ENCODE measurements around the gene EPN3. TPM values are rescaled to one million over a fixed set of nuclear protein-coding genes. Genes with fewer than 3 reads are reported as not detected.
A peak's percentile ranks its signal among the peaks of the same experiment; 100 is the strongest.

EPN3 gene
- polyA plus RNA-seq, 1 donor = 3.3 TPM

GRCh38 chr17:50520483-50520882 is 12.1 kb upstream of the EPN3 start:
- Histone ChIP-seq H3K4me1 (ENCODE audit: control insufficient read depth, insufficient read depth, low read length) (no peaks in the 10 kb centered on the region), H3K27ac (ENCODE audit: low read length) (no peak overlapping the region), H3K36me3 (ENCODE audit: control insufficient read depth, insufficient read depth, low read length) (no peaks in the 10 kb centered on the region), H3K4me3 (ENCODE audit: low read length) (no peak overlapping the region), H3K27me3 (ENCODE audit: control insufficient read depth, insufficient read depth, low read length) (no peaks in the 10 kb centered on the region), H3K9me3 (ENCODE audit: control insufficient read depth, low read depth, low read length) (no peaks in the 10 kb centered on the region)
- no peak for DNase-seq
- WGBS (ENCODE audit: insufficient coverage, low lambda C conversion rate) = 80% methylated on average over 1 of the region's 2 CpGs

- DNase-seq = no peak
- no peaks in the 10 kb centered on the region for H3K36me3 ChIP-seq (ENCODE audit: control insufficient read depth, insufficient read depth, low read length)
- H3K27ac ChIP-seq (ENCODE audit: low read length) = no peak overlapping the region
- H3K4me3 ChIP-seq (ENCODE audit: low read length) = no peak overlapping the region
- no CpG with 5 or more reads among the region's 2 CpGs for WGBS (ENCODE audit: insufficient coverage, low lambda C conversion rate)
- no peaks in the 10 kb centered on the region for H3K9me3 ChIP-seq (ENCODE audit: control insufficient read depth, low read depth, low read length)
- no peaks in the 10 kb centered on the region for H3K4me1 ChIP-seq (ENCODE audit: control insufficient read depth, insufficient read depth, low read length)
- no peaks in the 10 kb centered on the region for H3K27me3 ChIP-seq (ENCODE audit: control insufficient read depth, insufficient read depth, low read length)
Measured at GRCh38 chr17:50521514-50521913, 11.0 kb upstream of the EPN3 start.

- Histone ChIP-seq H3K27me3 (ENCODE audit: control insufficient read depth, insufficient read depth, low read length) (no peaks in the 10 kb centered on the region), H3K27ac (ENCODE audit: low read length) (no peak overlapping the region), H3K9me3 (ENCODE audit: control insufficient read depth, low read depth, low read length) (no peaks in the 10 kb centered on the region), H3K36me3 (ENCODE audit: control insufficient read depth, insufficient read depth, low read length) (no peaks in the 10 kb centered on the region), H3K4me1 (ENCODE audit: control insufficient read depth, insufficient read depth, low read length) (no peaks in the 10 kb centered on the region), H3K4me3 (ENCODE audit: low read length) (no peak overlapping the region)
- no peak for DNase-seq
- WGBS (ENCODE audit: insufficient coverage, low lambda C conversion rate) = no CpG with 5 or more reads among the region's 10 CpGs
Measured at GRCh38 chr17:50522766-50523165, 9.8 kb upstream of the EPN3 start.

- Histone ChIP-seq H3K9me3 (ENCODE audit: control insufficient read depth, low read depth, low read length) (no peaks in the 10 kb centered on the region), H3K27ac (ENCODE audit: low read length) (no peak overlapping the region), H3K36me3 (ENCODE audit: control insufficient read depth, insufficient read depth, low read length) (no peaks in the 10 kb centered on the region), H3K4me3 (ENCODE audit: low read length) (no peak overlapping the region), H3K4me1 (ENCODE audit: control insufficient read depth, insufficient read depth, low read length) (no peaks in the 10 kb centered on the region), H3K27me3 (ENCODE audit: control insufficient read depth, insufficient read depth, low read length) (no peaks in the 10 kb centered on the region)
- no CpG with 5 or more reads among the region's 2 CpGs for WGBS (ENCODE audit: insufficient coverage, low lambda C conversion rate)
- no peak for DNase-seq
Measured at GRCh38 chr17:50523208-50523607, 9.3 kb upstream of the EPN3 start.

GRCh38 chr17:50524838-50525237 is 7.7 kb upstream of the EPN3 start:
- H3K36me3 ChIP-seq (ENCODE audit: control insufficient read depth, insufficient read depth, low read length) = no peaks in the 10 kb centered on the region
- no peaks in the 10 kb centered on the region for H3K27me3 ChIP-seq (ENCODE audit: control insufficient read depth, insufficient read depth, low read length)
- no peaks in the 10 kb centered on the region for H3K4me1 ChIP-seq (ENCODE audit: control insufficient read depth, insufficient read depth, low read length)
- no CpG with 5 or more reads among the region's 18 CpGs for whole genome bisulfite sequencing (ENCODE audit: insufficient coverage, low lambda C conversion rate)
- no peak for DNase-seq
- no peaks in the 10 kb centered on the region for H3K9me3 ChIP-seq (ENCODE audit: control insufficient read depth, low read depth, low read length)
- H3K27ac ChIP-seq (ENCODE audit: low read length) = no peak overlapping the region
- no peak overlapping the region for H3K4me3 ChIP-seq (ENCODE audit: low read length)

GRCh38 chr17:50527155-50527762 is 5.3 kb upstream of the EPN3 start:
- no peaks in the 10 kb centered on the region for H3K36me3 ChIP-seq (ENCODE audit: control insufficient read depth, insufficient read depth, low read length)
- WGBS (ENCODE audit: insufficient coverage, low lambda C conversion rate) = no CpG with 5 or more reads among the region's 5 CpGs

GRCh38 chr17:50527949-50528474 is 4.5 kb upstream of the EPN3 start:
- Histone ChIP-seq H3K4me3 (ENCODE audit: low read length) (no peak overlapping the region), H3K27me3 (ENCODE audit: control insufficient read depth, insufficient read depth, low read length) (peaks cover 13% of the 10 kb centered on the region), H3K9me3 (ENCODE audit: control insufficient read depth, low read depth, low read length) (no peaks in the 10 kb centered on the region), H3K4me1 (ENCODE audit: control insufficient read depth, insufficient read depth, low read length) (peaks cover 11% of the 10 kb centered on the region), H3K36me3 (ENCODE audit: control insufficient read depth, insufficient read depth, low read length) (no peaks in the 10 kb centered on the region), H3K27ac (ENCODE audit: low read length) (no peak overlapping the region)
- DNase-seq = no peak
- no CpG with 5 or more reads among the region's 4 CpGs for WGBS (ENCODE audit: insufficient coverage, low lambda C conversion rate)

More at GRCh38 chr17:50527155-50527762, 5.3 kb upstream of the EPN3 start:
- peaks cover 6% of the 10 kb centered on the region for H3K27me3 ChIP-seq (ENCODE audit: control insufficient read depth, insufficient read depth, low read length)
- H3K9me3 ChIP-seq (ENCODE audit: control insufficient read depth, low read depth, low read length) = no peaks in the 10 kb centered on the region
- H3K27ac ChIP-seq (ENCODE audit: low read length) = no peak overlapping the region
- no peak for DNase-seq
- no peak overlapping the region for H3K4me3 ChIP-seq (ENCODE audit: low read length)
- H3K4me1 ChIP-seq (ENCODE audit: control insufficient read depth, insufficient read depth, low read length) = peaks cover 4% of the 10 kb centered on the region

GRCh38 chr17:50529849-50530248 is 2.7 kb upstream of the EPN3 start:
- Histone ChIP-seq H3K27ac (ENCODE audit: low read length) (no peak overlapping the region), H3K27me3 (ENCODE audit: control insufficient read depth, insufficient read depth, low read length) (peaks cover 18% of the 10 kb centered on the region), H3K4me1 (ENCODE audit: control insufficient read depth, insufficient read depth, low read length) (peaks cover 29% of the 10 kb centered on the region), H3K36me3 (ENCODE audit: control insufficient read depth, insufficient read depth, low read length) (no peaks in the 10 kb centered on the region), H3K9me3 (ENCODE audit: control insufficient read depth, low read depth, low read length) (no peaks in the 10 kb centered on the region), H3K4me3 (ENCODE audit: low read length) (no peak overlapping the region)
- no peak for DNase-seq
- WGBS (ENCODE audit: insufficient coverage, low lambda C conversion rate) = 83% methylated on average over 1 of the region's 7 CpGs

- no CpG with 5 or more reads among the region's 6 CpGs for WGBS (ENCODE audit: insufficient coverage, low lambda C conversion rate)
- H3K4me3 ChIP-seq (ENCODE audit: low read length) = no peak overlapping the region
- H3K9me3 ChIP-seq (ENCODE audit: control insufficient read depth, low read depth, low read length) = no peaks in the 10 kb centered on the region
- peaks cover 29% of the 10 kb centered on the region for H3K4me1 ChIP-seq (ENCODE audit: control insufficient read depth, insufficient read depth, low read length)
- H3K27me3 ChIP-seq (ENCODE audit: control insufficient read depth, insufficient read depth, low read length) = peaks cover 18% of the 10 kb centered on the region
- DNase-seq = no peak
- no peak overlapping the region for H3K27ac ChIP-seq (ENCODE audit: low read length)
- no peaks in the 10 kb centered on the region for H3K36me3 ChIP-seq (ENCODE audit: control insufficient read depth, insufficient read depth, low read length)
Measured at GRCh38 chr17:50531428-50532025, 1.0 kb upstream of the EPN3 start.

GRCh38 chr17:50533185-50533584 is 650 bp downstream of the EPN3 start:
- Histone ChIP-seq H3K27me3 (ENCODE audit: control insufficient read depth, insufficient read depth, low read length) (peaks cover 18% of the 10 kb centered on the region), H3K9me3 (ENCODE audit: control insufficient read depth, low read depth, low read length) (no peaks in the 10 kb centered on the region), H3K27ac (ENCODE audit: low read length) (no peak overlapping the region), H3K4me3 (ENCODE audit: low read length) (peak overlapping the region; percentile 4), H3K4me1 (ENCODE audit: control insufficient read depth, insufficient read depth, low read length) (peaks cover 38% of the 10 kb centered on the region), H3K36me3 (ENCODE audit: control insufficient read depth, insufficient read depth, low read length) (no peaks in the 10 kb centered on the region)
- DNase-seq = no peak
- no CpG with 5 or more reads among the region's 5 CpGs for WGBS (ENCODE audit: insufficient coverage, low lambda C conversion rate)

GRCh38 chr17:50533720-50534148 is 1.2 kb downstream of the EPN3 start:
- DNase-seq = peak in 1 of 2 donors; percentile 50
- H3K4me1 ChIP-seq (ENCODE audit: control insufficient read depth, insufficient read depth, low read length) = peaks cover 44% of the 10 kb centered on the region
- no peaks in the 10 kb centered on the region for H3K9me3 ChIP-seq (ENCODE audit: control insufficient read depth, low read depth, low read length)
- peaks cover 18% of the 10 kb centered on the region for H3K27me3 ChIP-seq (ENCODE audit: control insufficient read depth, insufficient read depth, low read length)
- no peaks in the 10 kb centered on the region for H3K36me3 ChIP-seq (ENCODE audit: control insufficient read depth, insufficient read depth, low read length)
- H3K27ac ChIP-seq (ENCODE audit: low read length) = no peak overlapping the region
- no peak overlapping the region for H3K4me3 ChIP-seq (ENCODE audit: low read length)
- WGBS (ENCODE audit: insufficient coverage, low lambda C conversion rate) = 0% methylated on average over 2 of the region's 17 CpGs

Measured in large intestine (tissue), 3 donors.